Neural cell (in vitro differentiated cells): ENCODE results near the gene GUCA2B.

Experiments
- EZH2 ChIP-seq: fragments of 200-600, 300-800 bp; shearing (Covaris generic), sonication (generic); IDR thresholded peaks from 2 replicates; pipeline ENCODE4 v1.6.1; 2014; ENCODE audit warnings: antibody characterized with exemption, low read length, borderline replicate concordance, mild to moderate bottlenecking; ENCODE audit not compliant: insufficient read depth, poor library complexity, severe bottlenecking
- MXI1 ChIP-seq: fragments of 450-650 bp; conservative IDR thresholded peaks from 2 replicates; pipeline ENCODE4 v1.6.1; 2014; ENCODE audit warnings: antibody characterized with exemption, mild to moderate bottlenecking; ENCODE audit not compliant: poor library complexity, severe bottlenecking
- POLR2AphosphoS5 ChIP-seq: IDR thresholded peaks from 2 replicates; pipeline ENCODE4 v1.6.1; 2012
- TAF1 ChIP-seq: IDR thresholded peaks from 2 replicates; pipeline ENCODE4 v1.6.1; 2012; ENCODE audit warnings: low read depth

GRCh38 chr1:42105025-42105424 is 48.2 kb upstream of the GUCA2B start:
- TF ChIP-seq EZH2, result no peak
- no peak for TF ChIP-seq MXI1
- TF ChIP-seq TAF1, result no peak
- no peak for TF ChIP-seq POLR2AphosphoS5
